Motor neuron (in vitro differentiated cells): ENCODE data around the gene PEX5L. TPM values are rescaled to one million over a fixed set of nuclear protein-coding genes. Genes with fewer than 3 reads are reported as not detected.

Experiments
- ATAC-seq, 8 experiments: fragments of 200-7000 bp; cut with Tn5 transposase; replicated peaks in 6 of 8; 2 replicates each; pipeline ENCODE4 v1.8.0; 2021; ENCODE audit warnings: mild to moderate bottlenecking in 8 of 8, moderate library complexity in 8 of 8
- H3K27ac ChIP-seq, 2 donors: fragments of 250-450 bp; sonication (Bioruptor Pico); 2 replicates each; pipeline ENCODE4 v1.9.0; 2021; ENCODE audit warnings: antibody characterized with exemption in 2 of 2, mild to moderate bottlenecking in 2 of 2, moderate library complexity in 1 of 2
- H3K4me1 ChIP-seq, 2 donors: fragments of 250-450 bp; sonication (Bioruptor Pico); replicated peaks in 1 of 2; 2 replicates each; pipeline ENCODE4 v1.6.1; 2021; ENCODE audit warnings: antibody characterized with exemption in 2 of 2, mild to moderate bottlenecking in 2 of 2, moderate library complexity in 1 of 2
- H3K4me3 ChIP-seq, 5 donors: fragments of 250-450 bp; sonication (Bioruptor Pico); 2 replicates each; pipeline ENCODE4 v1.9.0; 2021; ENCODE audit warnings: antibody characterized with exemption in 5 of 5, mild to moderate bottlenecking in 5 of 5, moderate library complexity in 4 of 5
- WGBS, 10 experiments: fragments of 450-650 bp; shearing (Covaris generic); methylation state at CpG; one replicate each; pipeline ENCODE4 v1.0.0; 2022; 5-methylcytosine and 5-hydroxymethylcytosine counted together
- in situ Hi-C, 9 experiments: fragments of 400-800 bp; cut with MboI; loops; one replicate each; pipeline ENCODE4 v1.15.0; 2021; ENCODE audit warnings: low sequenced_read_pairs in 9 of 9, low pct_unique_long_range_greater_than_20kb in 2 of 9; ENCODE audit not compliant: unreplicated experiment in 9 of 9
- total RNA-seq, 8 experiments: library from RNA; unstranded; fragments of 300-600 nt; gene quantifications; 2 replicates each; pipeline versions ENCODE4 v1.2.3 to v1.2.4, GENCODE V29; 2022

PEX5L gene
- 10 to 100 TPM in 3 of 8 experiments, 1 to 10 TPM in 5; 3.6 to 76.9 (median 9.1) TPM for total RNA-seq

GRCh38 chr3:180036671-180037455 is at the start of gene PEX5L:
PEX5L (minus strand) TSS chr3:180036937; CDS start chr3:180036599, 338 bp downstream.
- in situ Hi-C loops: loop anchor here in 2 of 9 experiments (25.0 kb wide), 2 partner anchors 225 to 550 kb away; no protein-coding TSS in a partner anchor
- H3K4me1 ChIP-seq: peaks cover 0 to 9% of the 10 kb centered on the region in 2 donors
- peak within 1 kb of the TSS; percentile 50 to 83 (median 56) for H3K4me3 ChIP-seq
- H3K27ac ChIP-seq: no peak within 1 kb of the TSS
- WGBS, 10 experiments: 0 to 7% (median 0%) methylated on average over 1 to 12 of the region's 96 CpGs; no CpG with 5 or more reads in 3 of the 10 experiments
- ATAC-seq: peak; percentile 91 to 96 (median 94)

GRCh38 chr3:180085122-180085710 is 48.5 kb upstream of the PEX5L start:
- in situ Hi-C loops: no loop called here
- no peak overlapping the region for H3K27ac ChIP-seq
- 33 to 100% (median 80%) methylated on average over 1 to 2 of the region's 2 CpGs; no CpG with 5 or more reads in 3 of the 10 experiments for WGBS, 10 experiments
- H3K4me3 ChIP-seq: no peak overlapping the region
- ATAC-seq: no peak
- H3K4me1 ChIP-seq: no peaks in the 10 kb centered on the region

DNA sequence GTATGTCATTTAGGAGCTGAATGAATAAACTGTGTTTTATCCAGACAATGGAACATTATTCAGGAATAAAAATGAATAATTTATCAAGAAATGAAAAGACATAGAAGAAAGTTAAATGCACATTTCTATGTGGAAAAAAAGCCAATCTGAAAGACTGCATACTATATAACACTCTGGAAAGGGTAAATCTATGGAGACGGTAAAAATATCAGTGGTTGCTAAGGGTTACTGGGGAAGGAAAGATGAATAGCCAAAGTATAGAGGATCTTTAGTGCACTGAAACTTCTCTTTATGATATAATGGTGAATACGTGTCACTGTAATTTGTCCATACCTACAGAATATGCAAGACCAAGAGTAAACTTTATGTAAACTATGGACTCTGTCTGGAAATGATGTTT is 46.0 kb upstream of the PEX5L start:
- no peak overlapping the region for H3K4me3 ChIP-seq
- peak in 1 of 8 experiments; percentile 78 for ATAC-seq
- no peaks in the 10 kb centered on the region for H3K4me1 ChIP-seq
- H3K27ac ChIP-seq: no peak overlapping the region
- WGBS, 10 experiments: 0 to 96% (median 80%) methylated on average over 1 to 2 of the region's 2 CpGs
- in situ Hi-C loops: no loop called here

DNA sequence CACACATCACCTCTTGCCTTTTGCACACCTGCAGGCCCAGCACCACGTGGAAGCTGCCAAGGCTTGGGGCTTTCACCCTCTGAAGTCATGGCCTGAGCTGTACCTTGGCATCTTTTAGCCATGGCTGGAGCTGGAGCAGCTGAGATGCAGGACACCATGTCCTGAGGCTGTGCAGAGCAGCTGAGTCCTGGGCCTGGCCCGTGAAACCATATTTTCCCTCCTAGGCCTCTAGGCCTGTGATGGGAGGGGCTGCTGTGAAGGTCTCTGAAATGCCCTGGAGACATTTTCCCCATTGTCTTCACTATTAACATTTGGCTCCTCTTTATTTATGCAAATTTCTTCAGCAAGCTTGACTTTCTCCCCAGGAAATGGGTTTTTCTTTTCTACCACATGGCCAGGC is 41.9 kb upstream of the PEX5L start:
- no peak overlapping the region for H3K27ac ChIP-seq
- WGBS, 10 experiments: 0 to 67% (median 48%) methylated on average over 1 to 2 of the region's 2 CpGs; no CpG with 5 or more reads in 4 of the 10 experiments
- peak in 3 of 8 experiments; percentile 61 to 96 (median 73) for ATAC-seq
- no peaks in the 10 kb centered on the region for H3K4me1 ChIP-seq
- no peak overlapping the region for H3K4me3 ChIP-seq
- in situ Hi-C loops: no loop called here

DNA sequence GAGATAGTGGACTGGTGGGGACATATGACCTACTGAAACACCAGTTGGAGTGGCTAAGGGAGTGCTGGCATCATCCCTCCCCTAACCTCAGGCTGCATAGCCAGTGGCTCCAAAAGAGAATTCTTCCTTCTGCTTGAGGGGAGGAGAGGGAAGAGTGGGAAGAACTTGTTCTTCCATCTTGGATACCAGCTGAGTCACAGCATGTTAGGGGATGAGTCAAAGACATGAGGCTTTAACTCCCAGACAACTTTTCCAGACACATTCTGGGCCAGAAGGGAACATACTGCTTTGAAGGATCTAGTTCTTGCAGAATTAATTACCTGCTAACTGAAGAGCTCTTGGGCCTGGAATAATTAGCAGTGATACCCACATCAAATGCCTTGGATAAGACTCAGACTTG is 36.8 kb upstream of the PEX5L start:
- in situ Hi-C loops: no loop called here
- no peak overlapping the region for H3K27ac ChIP-seq
- no peak overlapping the region for H3K4me3 ChIP-seq
- no peak for ATAC-seq
- no peaks in the 10 kb centered on the region for H3K4me1 ChIP-seq

DNA sequence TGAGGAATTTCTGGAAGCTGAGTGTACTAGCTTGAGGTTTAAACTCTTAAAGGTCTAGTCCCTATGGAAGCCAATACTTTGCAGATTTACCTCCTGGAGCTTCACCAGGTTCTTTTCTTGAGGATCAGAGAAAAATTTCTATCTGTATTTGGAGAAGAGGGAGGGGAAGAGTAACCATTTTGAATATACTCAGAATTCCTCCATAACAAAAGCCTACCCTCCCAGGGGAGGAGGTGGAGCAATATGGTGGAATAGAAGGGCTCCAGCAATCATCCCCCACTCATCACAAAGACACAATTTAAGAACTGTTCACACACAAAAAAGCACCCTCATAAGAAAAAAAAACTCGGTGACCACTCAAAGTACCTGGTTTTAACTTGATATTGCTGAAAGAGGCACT is 36.0 kb upstream of the PEX5L start:
- ATAC-seq: no peak
- WGBS, 10 experiments: 0 to 83% (median 35%) methylated on average over 1 of the region's 1 CpG; no CpG with 5 or more reads in 4 of the 10 experiments
- Histone ChIP-seq H3K4me1 (no peaks in the 10 kb centered on the region), H3K27ac (no peak overlapping the region), H3K4me3 (no peak overlapping the region)
- in situ Hi-C loops: no loop called here

DNA sequence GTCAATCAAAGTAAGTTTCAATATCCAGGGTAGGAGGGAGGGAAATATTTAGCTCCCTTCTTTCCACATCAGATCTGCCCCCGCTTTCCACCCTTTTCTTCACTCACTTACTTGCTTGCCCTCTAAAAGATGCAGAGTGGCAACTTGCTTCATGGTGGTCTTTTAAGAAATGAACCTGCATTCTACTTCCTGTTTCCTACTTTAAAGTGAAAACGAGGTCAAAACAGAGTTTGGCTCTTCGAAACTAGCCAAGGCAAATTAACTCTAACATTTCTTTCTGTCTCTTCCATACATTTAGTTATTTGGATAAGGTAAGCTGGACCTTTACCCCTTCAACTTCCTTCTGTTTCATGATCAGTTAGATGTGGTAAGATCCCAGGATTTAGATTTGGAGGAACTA is 34.2 kb upstream of the PEX5L start:
- in situ Hi-C loops: no loop called here
- WGBS, 10 experiments: 0 to 83% (median 73%) methylated on average over 3 of the region's 3 CpGs; no CpG with 5 or more reads in 2 of the 10 experiments
- no peaks in the 10 kb centered on the region for H3K4me1 ChIP-seq
- no peak for ATAC-seq
- H3K4me3 ChIP-seq: no peak overlapping the region
- no peak overlapping the region for H3K27ac ChIP-seq

GRCh38 chr3:180068023-180068422 is 31.3 kb upstream of the PEX5L start:
- Histone ChIP-seq H3K4me3 (no peak overlapping the region), H3K27ac (no peak overlapping the region), H3K4me1 (no peaks in the 10 kb centered on the region)
- in situ Hi-C loops: no loop called here
- WGBS, 10 experiments: 0 to 100% (median 75%) methylated on average over 1 of the region's 1 CpG; no CpG with 5 or more reads in 4 of the 10 experiments
- ATAC-seq: peak in 3 of 8 experiments; percentile 19 to 91 (median 88)

GRCh38 chr3:180066598-180066997 is 29.9 kb upstream of the PEX5L start:
- Histone ChIP-seq H3K4me3 (no peak overlapping the region), H3K4me1 (no peaks in the 10 kb centered on the region), H3K27ac (no peak overlapping the region)
- in situ Hi-C loops: no loop called here
- no peak for ATAC-seq
- WGBS, 10 experiments: 0 to 100% (median 79%) methylated on average over 1 of the region's 1 CpG; no CpG with 5 or more reads in 2 of the 10 experiments

GRCh38 chr3:180063783-180064182 is 27.0 kb upstream of the PEX5L start:
- ATAC-seq: peak in 1 of 8 experiments; percentile 23
- 10 to 100% (median 57%) methylated on average over 1 of the region's 1 CpG; no CpG with 5 or more reads in 1 of the 10 experiments for WGBS, 10 experiments
- in situ Hi-C loops: no loop called here
- H3K27ac ChIP-seq: no peak overlapping the region
- no peak overlapping the region for H3K4me3 ChIP-seq
- H3K4me1 ChIP-seq: no peaks in the 10 kb centered on the region

DNA sequence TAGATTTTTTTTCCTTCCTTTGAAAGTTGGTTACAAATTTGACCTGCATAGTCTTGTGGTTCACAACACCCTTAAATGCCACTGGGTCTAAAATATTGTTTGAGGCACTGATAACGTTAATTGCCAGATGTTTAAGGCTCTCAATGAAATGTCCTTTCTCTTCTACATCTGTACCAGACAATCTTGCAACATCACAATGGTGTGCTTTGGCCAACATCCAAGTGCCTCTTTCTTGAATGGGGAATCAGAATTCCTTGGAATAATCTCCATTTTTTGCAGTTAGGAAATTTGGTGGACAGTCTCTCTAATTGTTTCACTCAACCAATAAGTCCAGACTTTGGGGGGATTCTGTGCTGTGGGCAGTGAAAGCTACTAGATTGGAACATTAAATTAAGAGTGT is 26.0 kb upstream of the PEX5L start:
- Histone ChIP-seq H3K27ac (no peak overlapping the region), H3K4me3 (no peak overlapping the region), H3K4me1 (no peaks in the 10 kb centered on the region)
- in situ Hi-C loops: no loop called here
- 10 to 93% (median 71%) methylated on average over 1 of the region's 1 CpG; no CpG with 5 or more reads in 1 of the 10 experiments for WGBS, 10 experiments
- no peak for ATAC-seq

GRCh38 chr3:180059356-180059755 is 22.6 kb upstream of the PEX5L start:
- ATAC-seq: no peak
- Histone ChIP-seq H3K4me1 (no peaks in the 10 kb centered on the region), H3K4me3 (no peak overlapping the region), H3K27ac (no peak overlapping the region)
- in situ Hi-C loops: no loop called here

GRCh38 chr3:180058238-180058637 is 21.5 kb upstream of the PEX5L start:
- H3K4me1 ChIP-seq: no peaks in the 10 kb centered on the region
- no peak overlapping the region for H3K4me3 ChIP-seq
- H3K27ac ChIP-seq: no peak overlapping the region
- ATAC-seq: peak in 1 of 8 experiments; percentile 56
- in situ Hi-C loops: no loop called here
